ENCODE results near the gene UBL4A. TPM values are rescaled to one million over a fixed set of nuclear protein-coding genes. Genes with fewer than 3 reads are reported as not detected.

The UBL4A gene
- polyA plus RNA-seq, 2 of the 4 experiments (the other 2 are of a cell fraction) = 26.4 to 37.7 TPM

DNA sequence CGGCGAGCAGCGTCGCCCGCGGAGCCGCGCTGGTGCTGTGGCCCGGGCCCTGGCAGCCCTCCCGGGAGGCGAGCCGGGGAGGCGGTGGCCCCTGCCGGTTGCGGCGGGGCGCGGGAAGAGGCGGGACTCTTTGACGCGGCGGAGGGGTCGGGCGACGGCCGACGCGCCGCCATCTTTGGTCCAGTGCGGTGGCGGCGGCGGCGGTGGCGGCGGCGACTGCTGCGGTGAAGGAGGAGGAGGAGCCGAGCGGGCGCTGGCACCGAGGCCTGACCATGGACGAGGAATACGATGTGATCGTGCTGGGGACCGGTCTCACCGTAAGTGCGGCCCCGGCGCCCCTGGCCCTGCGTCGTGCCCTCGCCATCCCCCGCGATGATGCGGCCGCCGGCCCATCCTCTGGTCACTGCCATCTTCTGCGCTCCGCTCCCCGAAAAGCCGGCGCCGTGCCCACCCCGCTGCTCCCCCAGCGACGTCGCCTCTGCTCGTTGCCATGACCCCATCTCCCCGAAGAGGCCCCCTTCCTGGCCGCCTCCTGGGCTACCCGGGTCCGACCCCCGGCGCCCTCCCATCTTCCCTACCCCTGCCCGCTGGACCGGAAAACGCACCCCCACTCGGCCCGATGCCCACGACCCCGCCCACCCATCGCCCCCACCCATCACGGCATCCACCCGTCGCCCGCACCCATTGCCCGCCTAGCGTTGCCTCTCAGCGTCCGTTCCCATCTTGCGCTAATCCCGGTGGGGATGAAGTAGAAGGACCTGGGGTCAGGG, 49.2 kb downstream of the UBL4A start, which contains the start of gene GDI1:
TSS of gene GDI1 (plus strand) at position 172 of the 770 bp plus-strand sequence. CDS start at position 273, 101 bp downstream.
- H3K4me1 ChIP-seq = peaks cover 12% of the 10 kb centered on the region; the same call in 1 of the 3 replicates
- WGBS (ENCODE audit: missing lambda C conversion rate) = 0% methylated on average over 6 of the region's 93 CpGs
- FAIRE-seq (no peak), DNase-seq (ENCODE audit: low read depth in 1 of 2, low spot score in 1 of 2) (peak; percentile 58 to 75), ATAC-seq (peak; percentile 66 to 74; a peak in 5 of 6 replicates)
- no peaks in the 10 kb centered on the region for H3K9me3 ChIP-seq
- TF ChIP-seq POLR2A (IDR thresholded peaks at IDR 0.05; ENCODE audit: low read length) = peak; percentile 71
- TF ChIP-seq POLR2AphosphoS2 (conservative IDR thresholded peaks at IDR 0.05; ENCODE audit: low read length) = no peak
- peak; percentile 27; the same call in 1 of the 2 replicates for TF ChIP-seq PHF8 (IDR thresholded peaks at IDR 0.05; ENCODE audit: borderline replicate concordance, low read depth)
- no peak for TF ChIP-seq FOXS1 (CRISPR knock-in tag; IDR thresholded peaks at IDR 0.05)
- TF ChIP-seq RARB (CRISPR knock-in tag; IDR thresholded peaks at IDR 0.05) = no peak
- TF ChIP-seq EHF (CRISPR knock-in tag; IDR thresholded peaks at IDR 0.05) = no peak
- TF ChIP-seq, protein P1, sequence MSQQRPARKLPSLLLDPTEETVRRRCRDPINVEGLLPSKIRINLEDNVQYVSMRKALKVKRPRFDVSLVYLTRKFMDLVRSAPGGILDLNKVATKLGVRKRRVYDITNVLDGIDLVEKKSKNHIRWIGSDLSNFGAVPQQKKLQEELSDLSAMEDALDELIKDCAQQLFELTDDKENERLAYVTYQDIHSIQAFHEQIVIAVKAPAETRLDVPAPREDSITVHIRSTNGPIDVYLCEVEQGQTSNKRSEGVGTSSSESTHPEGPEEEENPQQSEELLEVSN (IDR thresholded peaks at IDR 0.05; ENCODE audit: borderline replicate concordance, low read depth) = no peak
- TF ChIP-seq, protein P2, sequence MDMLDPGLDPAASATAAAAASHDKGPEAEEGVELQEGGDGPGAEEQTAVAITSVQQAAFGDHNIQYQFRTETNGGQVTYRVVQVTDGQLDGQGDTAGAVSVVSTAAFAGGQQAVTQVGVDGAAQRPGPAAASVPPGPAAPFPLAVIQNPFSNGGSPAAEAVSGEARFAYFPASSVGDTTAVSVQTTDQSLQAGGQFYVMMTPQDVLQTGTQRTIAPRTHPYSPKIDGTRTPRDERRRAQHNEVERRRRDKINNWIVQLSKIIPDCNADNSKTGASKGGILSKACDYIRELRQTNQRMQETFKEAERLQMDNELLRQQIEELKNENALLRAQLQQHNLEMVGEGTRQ (IDR thresholded peaks at IDR 0.05) = no peak
- TF ChIP-seq ZC3H11A (IDR thresholded peaks at IDR 0.05) = no peak
- TF ChIP-seq, protein P3, sequence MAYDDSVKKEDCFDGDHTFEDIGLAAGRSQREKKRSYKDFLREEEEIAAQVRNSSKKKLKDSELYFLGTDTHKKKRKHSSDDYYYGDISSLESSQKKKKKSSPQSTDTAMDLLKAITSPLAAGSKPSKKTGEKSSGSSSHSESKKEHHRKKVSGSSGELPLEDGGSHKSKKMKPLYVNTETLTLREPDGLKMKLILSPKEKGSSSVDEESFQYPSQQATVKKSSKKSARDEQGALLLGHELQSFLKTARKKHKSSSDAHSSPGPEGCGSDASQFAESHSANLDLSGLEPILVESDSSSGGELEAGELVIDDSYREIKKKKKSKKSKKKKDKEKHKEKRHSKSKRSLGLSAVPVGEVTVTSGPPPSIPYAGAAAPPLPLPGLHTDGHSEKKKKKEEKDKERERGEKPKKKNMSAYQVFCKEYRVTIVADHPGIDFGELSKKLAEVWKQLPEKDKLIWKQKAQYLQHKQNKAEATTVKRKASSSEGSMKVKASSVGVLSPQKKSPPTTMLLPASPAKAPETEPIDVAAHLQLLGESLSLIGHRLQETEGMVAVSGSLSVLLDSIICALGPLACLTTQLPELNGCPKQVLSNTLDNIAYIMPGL (CRISPR knock-in tag; IDR thresholded peaks at IDR 0.05; ENCODE audit: borderline replicate concordance) = no peak
- no peak for TF ChIP-seq NR3C1 (IDR thresholded peaks at IDR 0.05)
- TF ChIP-seq MAZ (IDR thresholded peaks at IDR 0.05; ENCODE audit: borderline replicate concordance, low read depth, low read length) = no peak
- TF ChIP-seq MYC (IDR thresholded peaks at IDR 0.05; ENCODE audit: borderline replicate concordance, low read length) = no peak
- no peak for TF ChIP-seq HEYL (CRISPR knock-in tag; IDR thresholded peaks at IDR 0.05)
- peak; percentile 71 to 93; a peak in 4 of 5 replicates for TF ChIP-seq JUN (IDR thresholded peaks at IDR 0.05)
- TF ChIP-seq ESRRA (IDR thresholded peaks at IDR 0.05; ENCODE audit: borderline replicate concordance, low read length) = no peak
- TF ChIP-seq, protein P4, sequence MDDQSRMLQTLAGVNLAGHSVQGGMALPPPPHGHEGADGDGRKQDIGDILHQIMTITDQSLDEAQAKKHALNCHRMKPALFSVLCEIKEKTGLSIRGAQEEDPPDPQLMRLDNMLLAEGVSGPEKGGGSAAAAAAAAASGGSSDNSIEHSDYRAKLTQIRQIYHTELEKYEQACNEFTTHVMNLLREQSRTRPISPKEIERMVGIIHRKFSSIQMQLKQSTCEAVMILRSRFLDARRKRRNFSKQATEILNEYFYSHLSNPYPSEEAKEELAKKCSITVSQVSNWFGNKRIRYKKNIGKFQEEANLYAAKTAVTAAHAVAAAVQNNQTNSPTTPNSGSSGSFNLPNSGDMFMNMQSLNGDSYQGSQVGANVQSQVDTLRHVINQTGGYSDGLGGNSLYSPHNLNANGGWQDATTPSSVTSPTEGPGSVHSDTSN (IDR thresholded peaks at IDR 0.05) = peak; percentile 91
- no peak for TF ChIP-seq RFX5 (IDR thresholded peaks at IDR 0.05)
- TF ChIP-seq, protein P5, sequence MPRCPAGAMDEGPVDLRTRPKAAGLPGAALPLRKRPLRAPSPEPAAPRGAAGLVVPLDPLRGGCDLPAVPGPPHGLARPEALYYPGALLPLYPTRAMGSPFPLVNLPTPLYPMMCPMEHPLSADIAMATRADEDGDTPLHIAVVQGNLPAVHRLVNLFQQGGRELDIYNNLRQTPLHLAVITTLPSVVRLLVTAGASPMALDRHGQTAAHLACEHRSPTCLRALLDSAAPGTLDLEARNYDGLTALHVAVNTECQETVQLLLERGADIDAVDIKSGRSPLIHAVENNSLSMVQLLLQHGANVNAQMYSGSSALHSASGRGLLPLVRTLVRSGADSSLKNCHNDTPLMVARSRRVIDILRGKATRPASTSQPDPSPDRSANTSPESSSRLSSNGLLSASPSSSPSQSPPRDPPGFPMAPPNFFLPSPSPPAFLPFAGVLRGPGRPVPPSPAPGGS (IDR thresholded peaks at IDR 0.05) = peak; percentile 71; the same call in 1 of the 3 replicates
- TF ChIP-seq TFCP2L1 (CRISPR knock-in tag; IDR thresholded peaks at IDR 0.05) = no peak
- peak within 1 kb of the TSS; percentile 100 for H3K27ac ChIP-seq
- ChIA-PET CTCF (no interaction called here), POLR2A (no interaction called here)
- peak within 1 kb of the TSS; percentile 98 for H3K4me2 ChIP-seq
- peak within 1 kb of the TSS; percentile 97 for H3K4me3 ChIP-seq

Data from A549 (cell line).